ENCODE data around the gene FBXO45. TPM values are rescaled to one million over a fixed set of nuclear protein-coding genes. Genes with fewer than 3 reads are reported as not detected.

FBXO45 gene
- total and polyA plus RNA-seq, 4 experiments from 2014 or later: 3.0 to 12.0 (median 8.2) TPM

GRCh38 chr3:196599734-196600128 is 31.3 kb downstream of the FBXO45 start:
- intact Hi-C loops (cut with micrococcal nuclease): no loop called here
- CTCF ChIA-PET (ENCODE audit: partially characterized antibody): interaction anchor here (1.2 kb wide), 1 partner anchor 346 kb away, joined by 3 read pairs; no protein-coding TSS in a partner anchor
- Histone ChIP-seq H3K27me3 (ENCODE audit: insufficient read depth, low read length) (no peaks in the 10 kb centered on the region), H3K27ac (ENCODE audit: low read depth, low read length) (no peak overlapping the region), H3K4me3 (ENCODE audit: low read length in 2 of 2) (no peak overlapping the region), H3K36me3 (ENCODE audit: insufficient read depth, low read length) (no peaks in the 10 kb centered on the region), H3K9me3 (ENCODE audit: control insufficient read depth in 1 of 2, low read length in 2 of 2) (no peaks in the 10 kb centered on the region), H3K4me1 (ENCODE audit: insufficient read depth, low read length) (peaks cover 13% of the 10 kb centered on the region)
- POLR2A ChIA-PET (ENCODE audit: partially characterized antibody): no interaction called here
- Mint-ChIP-seq H3K4me1 (peaks cover 10 to 23% (median 14%) of the 10 kb centered on the region in 4 donors), H3K9me3 (no peaks in the 10 kb centered on the region), H3K4me3 (peak overlapping the region in 1 of 8 donors; percentile 81), H3K27me3 (peaks cover 2 to 5% of the 10 kb centered on the region in 2 donors), H3K27ac (no peak overlapping the region), H3K36me3 (no peaks in the 10 kb centered on the region)
- DNase-seq: no peak

GRCh38 chr3:196600359-196600758 is 31.9 kb downstream of the FBXO45 start:
- H3K27me3 Mint-ChIP-seq: peaks cover 2 to 5% of the 10 kb centered on the region in 2 donors
- peaks cover 11 to 24% (median 15%) of the 10 kb centered on the region in 4 donors for H3K4me1 Mint-ChIP-seq
- no peak overlapping the region for H3K4me3 ChIP-seq (ENCODE audit: low read length in 2 of 2)
- intact Hi-C loops (cut with micrococcal nuclease): no loop called here
- CTCF ChIA-PET (ENCODE audit: partially characterized antibody): no interaction called here
- peaks cover 13% of the 10 kb centered on the region for H3K4me1 ChIP-seq (ENCODE audit: insufficient read depth, low read length)
- no peaks in the 10 kb centered on the region for H3K9me3 ChIP-seq (ENCODE audit: control insufficient read depth in 1 of 2, low read length in 2 of 2)
- no peak overlapping the region for H3K27ac Mint-ChIP-seq
- no peak overlapping the region for H3K4me3 Mint-ChIP-seq
- H3K27ac ChIP-seq (ENCODE audit: low read depth, low read length): no peak overlapping the region
- H3K9me3 Mint-ChIP-seq: no peaks in the 10 kb centered on the region
- H3K36me3 Mint-ChIP-seq: no peaks in the 10 kb centered on the region
- POLR2A ChIA-PET (ENCODE audit: partially characterized antibody): no interaction called here
- no peaks in the 10 kb centered on the region for H3K36me3 ChIP-seq (ENCODE audit: insufficient read depth, low read length)
- no peak for DNase-seq
- H3K27me3 ChIP-seq (ENCODE audit: insufficient read depth, low read length): no peaks in the 10 kb centered on the region

- POLR2A ChIA-PET (ENCODE audit: partially characterized antibody): interaction anchor here (2.0 kb wide), 1 partner anchor 109 kb away, joined by 5 read pairs; the partner anchor contains the start of genes CEP19 and PIGX
- H3K27me3 Mint-ChIP-seq: peaks cover 0 to 3% of the 10 kb centered on the region in 2 donors
- no peaks in the 10 kb centered on the region for H3K36me3 Mint-ChIP-seq
- H3K27ac ChIP-seq (ENCODE audit: low read depth, low read length): no peak overlapping the region
- no peaks in the 10 kb centered on the region for H3K9me3 Mint-ChIP-seq
- intact Hi-C loops (cut with micrococcal nuclease): no loop called here
- peaks cover 11 to 17% (median 13%) of the 10 kb centered on the region in 4 donors for H3K4me1 Mint-ChIP-seq
- DNase-seq: no peak
- H3K27ac Mint-ChIP-seq: no peak overlapping the region
- H3K9me3 ChIP-seq (ENCODE audit: control insufficient read depth in 1 of 2, low read length in 2 of 2): no peaks in the 10 kb centered on the region
- CTCF ChIA-PET (ENCODE audit: partially characterized antibody): interaction anchor here (0.8 kb wide), 1 partner anchor 83 kb away, joined by 3 read pairs; no protein-coding TSS in a partner anchor
- H3K27me3 ChIP-seq (ENCODE audit: insufficient read depth, low read length): no peaks in the 10 kb centered on the region
- peaks cover 11% of the 10 kb centered on the region for H3K4me1 ChIP-seq (ENCODE audit: insufficient read depth, low read length)
- no peaks in the 10 kb centered on the region for H3K36me3 ChIP-seq (ENCODE audit: insufficient read depth, low read length)
- H3K4me3 Mint-ChIP-seq: no peak overlapping the region
- no peak overlapping the region for H3K4me3 ChIP-seq (ENCODE audit: low read length in 2 of 2)
These were observed 34.2 kb downstream of the FBXO45 start for GRCh38 chr3:196602673-196603072.

- Mint-ChIP-seq H3K4me3 (no peak overlapping the region), H3K27me3 (no peaks in the 10 kb centered on the region), H3K9me3 (no peaks in the 10 kb centered on the region), H3K36me3 (no peaks in the 10 kb centered on the region), H3K27ac (peak overlapping the region in 1 of 7 donors; percentile 32), H3K4me1 (peaks cover 4 to 8% (median 6%) of the 10 kb centered on the region in 4 donors)
- Histone ChIP-seq H3K27me3 (ENCODE audit: insufficient read depth, low read length) (no peaks in the 10 kb centered on the region), H3K36me3 (ENCODE audit: insufficient read depth, low read length) (no peaks in the 10 kb centered on the region), H3K27ac (ENCODE audit: low read depth, low read length) (no peak overlapping the region), H3K9me3 (ENCODE audit: control insufficient read depth in 1 of 2, low read length in 2 of 2) (no peaks in the 10 kb centered on the region), H3K4me3 (ENCODE audit: low read length in 2 of 2) (no peak overlapping the region), H3K4me1 (ENCODE audit: insufficient read depth, low read length) (peaks cover 6% of the 10 kb centered on the region)
- CTCF ChIA-PET (ENCODE audit: partially characterized antibody): interaction anchor here (0.7 to 10.9 kb wide), 5 partner anchors 67 to 113 kb away, joined by 3 to 360 read pairs (median 5); no protein-coding TSS in a partner anchor
- intact Hi-C loops (cut with micrococcal nuclease): no loop called here
- no peak for DNase-seq
- POLR2A ChIA-PET (ENCODE audit: partially characterized antibody): interaction anchor here (2.0 kb wide), 1 partner anchor 108 kb away, joined by 5 read pairs; the partner anchor contains the start of genes CEP19 and PIGX
These were observed 35.2 kb downstream of the FBXO45 start for GRCh38 chr3:196603683-196604082.

- Mint-ChIP-seq H3K27ac (peak overlapping the region in 5 of 7 donors; percentile 43 to 84 (median 56)), H3K36me3 (no peaks in the 10 kb centered on the region), H3K4me3 (peak overlapping the region; percentile 14 to 72 (median 42)), H3K4me1 (peaks cover 10 to 16% (median 13%) of the 10 kb centered on the region in 4 donors), H3K27me3 (no peaks in the 10 kb centered on the region), H3K9me3 (peaks cover 0 to 2% (median 0%) of the 10 kb centered on the region in 8 donors)
- H3K4me3 ChIP-seq (ENCODE audit: low read length in 2 of 2): no peak overlapping the region
- peak; percentile 56 to 83 (median 72) for DNase-seq
- H3K4me1 ChIP-seq (ENCODE audit: insufficient read depth, low read length): peaks cover 13% of the 10 kb centered on the region
- POLR2A ChIA-PET (ENCODE audit: partially characterized antibody): interaction anchor here (0.7 to 2.0 kb wide), 5 partner anchors 27 to 107 kb away, joined by 3 to 5 read pairs (median 3); partner anchors contain the start of genes CEP19, FBXO45, PIGX and WDR53
- intact Hi-C loops (cut with micrococcal nuclease): no loop called here
- no peaks in the 10 kb centered on the region for H3K27me3 ChIP-seq (ENCODE audit: insufficient read depth, low read length)
- no peaks in the 10 kb centered on the region for H3K36me3 ChIP-seq (ENCODE audit: insufficient read depth, low read length)
- no peaks in the 10 kb centered on the region for H3K9me3 ChIP-seq (ENCODE audit: control insufficient read depth in 1 of 2, low read length in 2 of 2)
- CTCF ChIA-PET (ENCODE audit: partially characterized antibody): interaction anchor here (0.6 to 10.9 kb wide), 11 partner anchors 12 to 89 kb away, joined by 3 to 360 read pairs (median 5); partner anchors contain the start of gene NRROS
- H3K27ac ChIP-seq (ENCODE audit: low read depth, low read length): no peak overlapping the region
These were observed 36.1 kb downstream of the FBXO45 start for GRCh38 chr3:196604548-196604947.

- no peaks in the 10 kb centered on the region for H3K36me3 ChIP-seq (ENCODE audit: insufficient read depth, low read length)
- H3K4me1 ChIP-seq (ENCODE audit: insufficient read depth, low read length): peaks cover 47% of the 10 kb centered on the region
- no peak overlapping the region for H3K27ac ChIP-seq (ENCODE audit: low read depth, low read length)
- Mint-ChIP-seq H3K36me3 (no peaks in the 10 kb centered on the region), H3K4me1 (peaks cover 33 to 51% (median 41%) of the 10 kb centered on the region in 4 donors), H3K27ac (peak overlapping the region in 4 of 7 donors; percentile 19 to 90 (median 66)), H3K9me3 (peaks cover 0 to 2% (median 0%) of the 10 kb centered on the region in 8 donors), H3K4me3 (peak overlapping the region in 3 of 8 donors; percentile 49 to 63 (median 60)), H3K27me3 (no peaks in the 10 kb centered on the region)
- CTCF ChIA-PET (ENCODE audit: partially characterized antibody): interaction anchor here (0.7 to 10.9 kb wide), 18 partner anchors 18 to 260 kb away, joined by 3 to 360 read pairs (median 6); partner anchors contain the start of genes CEP19, FBXO45, NRROS and PIGX
- POLR2A ChIA-PET (ENCODE audit: partially characterized antibody): interaction anchor here (0.7 to 5.8 kb wide), 11 partner anchors 16 to 103 kb away, joined by 3 to 121 read pairs (median 6); partner anchors contain the start of genes CEP19, NRROS and PIGX
- no peaks in the 10 kb centered on the region for H3K27me3 ChIP-seq (ENCODE audit: insufficient read depth, low read length)
- intact Hi-C loops (cut with micrococcal nuclease): loop anchor here (1.0 to 2.0 kb wide), 6 partner anchors 24 to 361 kb away; partner anchors contain the start of gene NRROS
- H3K9me3 ChIP-seq (ENCODE audit: control insufficient read depth in 1 of 2, low read length in 2 of 2): no peaks in the 10 kb centered on the region
- H3K4me3 ChIP-seq (ENCODE audit: low read length in 2 of 2): no peak overlapping the region
- DNase-seq: no peak
These were observed 40.2 kb downstream of the FBXO45 start for GRCh38 chr3:196608693-196609092.

GRCh38 chr3:196609343-196609775 is 40.9 kb downstream of the FBXO45 start:
- H3K27ac Mint-ChIP-seq: peak overlapping the region; percentile 79 to 96 (median 93)
- peak overlapping the region; percentile 37 for H3K27ac ChIP-seq (ENCODE audit: low read depth, low read length)
- ChIA-PET POLR2A (ENCODE audit: partially characterized antibody) (interaction anchor here (0.7 to 5.8 kb wide), 12 partner anchors 15 to 103 kb away, joined by 3 to 121 read pairs (median 6); partner anchors contain the start of genes CEP19, NRROS and PIGX), CTCF (ENCODE audit: partially characterized antibody) (interaction anchor here (0.6 to 10.9 kb wide), 30 partner anchors 8 to 149 kb away, joined by 3 to 360 read pairs (median 6); partner anchors contain the start of genes CEP19, FBXO45, NRROS and PIGX)
- H3K36me3 Mint-ChIP-seq: no peaks in the 10 kb centered on the region
- peak; percentile 82 to 91 (median 87) for DNase-seq
- intact Hi-C loops (cut with micrococcal nuclease): loop anchor here (1.0 to 2.0 kb wide), 6 partner anchors 23 to 360 kb away; partner anchors contain the start of gene NRROS
- H3K36me3 ChIP-seq (ENCODE audit: insufficient read depth, low read length): no peaks in the 10 kb centered on the region
- H3K9me3 Mint-ChIP-seq: peaks cover 0 to 2% (median 0%) of the 10 kb centered on the region in 8 donors
- H3K27me3 ChIP-seq (ENCODE audit: insufficient read depth, low read length): no peaks in the 10 kb centered on the region
- no peaks in the 10 kb centered on the region for H3K27me3 Mint-ChIP-seq
- no peak overlapping the region for H3K4me3 ChIP-seq (ENCODE audit: low read length in 2 of 2)
- peaks cover 43% of the 10 kb centered on the region for H3K4me1 ChIP-seq (ENCODE audit: insufficient read depth, low read length)
- H3K4me3 Mint-ChIP-seq: peak overlapping the region; percentile 65 to 79 (median 72)
- no peaks in the 10 kb centered on the region for H3K9me3 ChIP-seq (ENCODE audit: control insufficient read depth in 1 of 2, low read length in 2 of 2)
- peaks cover 32 to 50% (median 40%) of the 10 kb centered on the region in 4 donors for H3K4me1 Mint-ChIP-seq
